Measurements from ENCODE around the gene TBX18. TPM values are rescaled to one million over a fixed set of nuclear protein-coding genes. Genes with fewer than 3 reads are reported as not detected.

TBX18 gene
- total RNA-seq, 4 donors from 2014 or later, result 0.62 to 4.2 (median 2.7) TPM

DNA sequence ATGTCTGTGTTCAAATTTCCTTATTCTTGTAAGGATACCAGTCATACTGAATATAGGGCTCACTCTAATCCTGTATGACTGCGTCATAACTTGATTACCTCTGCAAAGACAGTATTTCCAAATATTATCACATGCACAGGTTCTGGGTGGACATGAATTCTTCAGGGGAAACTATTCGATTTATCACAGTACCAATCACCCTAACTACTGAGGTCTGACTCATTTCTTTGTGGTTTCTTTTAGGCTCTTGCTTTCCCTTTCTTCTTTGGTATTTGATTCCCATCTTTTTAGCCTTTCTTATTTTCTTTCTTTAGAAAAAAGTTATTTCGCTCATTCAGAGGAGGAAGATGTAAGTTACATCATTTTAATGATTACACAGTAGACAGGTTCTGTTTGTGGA lies 40.3 kb upstream of the TBX18 start:
- H3K9me3 ChIP-seq, result no peaks in the 10 kb centered on the region
- H3K4me3 ChIP-seq, result no peak overlapping the region
- TF ChIP-seq POLR2AphosphoS5 (IDR thresholded peaks at IDR 0.05), result no peak
- TF ChIP-seq EP300 (IDR thresholded peaks at IDR 0.05), result no peak
- TF ChIP-seq, protein P1, sequence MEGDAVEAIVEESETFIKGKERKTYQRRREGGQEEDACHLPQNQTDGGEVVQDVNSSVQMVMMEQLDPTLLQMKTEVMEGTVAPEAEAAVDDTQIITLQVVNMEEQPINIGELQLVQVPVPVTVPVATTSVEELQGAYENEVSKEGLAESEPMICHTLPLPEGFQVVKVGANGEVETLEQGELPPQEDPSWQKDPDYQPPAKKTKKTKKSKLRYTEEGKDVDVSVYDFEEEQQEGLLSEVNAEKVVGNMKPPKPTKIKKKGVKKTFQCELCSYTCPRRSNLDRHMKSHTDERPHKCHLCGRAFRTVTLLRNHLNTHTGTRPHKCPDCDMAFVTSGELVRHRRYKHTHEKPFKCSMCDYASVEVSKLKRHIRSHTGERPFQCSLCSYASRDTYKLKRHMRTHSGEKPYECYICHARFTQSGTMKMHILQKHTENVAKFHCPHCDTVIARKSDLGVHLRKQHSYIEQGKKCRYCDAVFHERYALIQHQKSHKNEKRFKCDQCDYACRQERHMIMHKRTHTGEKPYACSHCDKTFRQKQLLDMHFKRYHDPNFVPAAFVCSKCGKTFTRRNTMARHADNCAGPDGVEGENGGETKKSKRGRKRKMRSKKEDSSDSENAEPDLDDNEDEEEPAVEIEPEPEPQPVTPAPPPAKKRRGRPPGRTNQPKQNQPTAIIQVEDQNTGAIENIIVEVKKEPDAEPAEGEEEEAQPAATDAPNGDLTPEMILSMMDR (IDR thresholded peaks at IDR 0.05), result no peak
- TF ChIP-seq POLR2A (IDR thresholded peaks at IDR 0.05), result no peak
- 95% methylated on average over 3 of the region's 3 CpGs for WGBS
- H3K36me3 ChIP-seq, result no peaks in the 10 kb centered on the region
- no peaks in the 10 kb centered on the region for H3K27me3 ChIP-seq
- no peak overlapping the region for H3K27ac ChIP-seq
- no peak for DNase-seq (ENCODE audit: low spot score in 2 of 2)
- no peaks in the 10 kb centered on the region for H3K4me1 ChIP-seq

DNA sequence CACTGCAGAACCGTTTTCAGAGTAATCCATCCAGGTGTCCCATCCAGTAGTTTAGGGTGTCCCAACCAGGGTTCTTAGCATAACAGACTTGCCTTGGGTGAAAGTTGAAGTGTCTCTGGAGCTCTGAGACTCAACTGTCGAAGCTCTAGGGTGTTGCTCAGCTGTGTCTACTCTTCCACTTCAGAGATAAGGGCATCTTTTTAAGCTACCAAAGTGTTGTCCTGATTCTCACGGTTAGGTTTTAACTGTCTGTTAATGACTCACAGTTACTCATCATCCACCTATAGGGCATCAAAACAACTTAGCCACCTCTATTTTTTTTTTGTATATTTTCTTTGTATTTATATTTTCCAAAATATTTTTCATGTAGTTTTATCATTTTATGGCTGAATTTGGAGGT lies 36.9 kb upstream of the TBX18 start:
- Histone ChIP-seq H3K27me3 (no peaks in the 10 kb centered on the region), H3K4me3 (no peak overlapping the region), H3K27ac (no peak overlapping the region), H3K9me3 (peaks cover 6% of the 10 kb centered on the region), H3K4me1 (no peaks in the 10 kb centered on the region), H3K36me3 (no peaks in the 10 kb centered on the region)
- WGBS, result 81% methylated on average over 3 of the region's 3 CpGs
- no peak for DNase-seq (ENCODE audit: low spot score in 2 of 2)
- TF ChIP-seq POLR2AphosphoS5 (IDR thresholded peaks at IDR 0.05) (no peak), POLR2A (IDR thresholded peaks at IDR 0.05) (no peak), EP300 (IDR thresholded peaks at IDR 0.05) (no peak)
- TF ChIP-seq, protein P1 (IDR thresholded peaks at IDR 0.05), result no peak

DNA sequence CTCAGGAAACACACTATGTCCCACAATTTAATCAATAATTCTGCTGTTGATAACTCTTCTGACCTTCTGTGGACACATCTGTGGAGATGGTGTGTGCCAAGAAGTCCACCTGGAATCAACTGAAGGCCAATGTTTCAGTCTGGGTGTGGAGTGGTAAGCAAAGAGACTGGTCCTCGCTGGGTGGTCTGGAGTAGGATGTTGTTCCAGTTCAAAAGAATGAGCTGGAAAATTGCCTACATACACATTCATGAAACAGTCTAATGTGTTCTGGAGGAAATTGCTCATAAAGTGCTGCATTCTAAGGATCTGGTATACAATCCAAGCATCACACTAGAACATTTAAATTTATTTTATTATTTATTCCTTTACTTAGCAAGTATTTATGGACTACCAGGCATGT lies 33.9 kb upstream of the TBX18 start:
- DNase-seq (ENCODE audit: low spot score in 2 of 2), result no peak
- H3K4me3 ChIP-seq, result no peak overlapping the region
- H3K36me3 ChIP-seq, result no peaks in the 10 kb centered on the region
- H3K27me3 ChIP-seq, result no peaks in the 10 kb centered on the region
- H3K4me1 ChIP-seq, result no peaks in the 10 kb centered on the region
- no peak overlapping the region for H3K27ac ChIP-seq
- H3K9me3 ChIP-seq, result peaks cover 6% of the 10 kb centered on the region
- TF ChIP-seq, protein P1 (IDR thresholded peaks at IDR 0.05), result no peak
- TF ChIP-seq EP300 (IDR thresholded peaks at IDR 0.05), result no peak
- no peak for TF ChIP-seq POLR2AphosphoS5 (IDR thresholded peaks at IDR 0.05)
- no peak for TF ChIP-seq POLR2A (IDR thresholded peaks at IDR 0.05)
- WGBS, result 64% methylated on average over 1 of the region's 1 CpG

DNA sequence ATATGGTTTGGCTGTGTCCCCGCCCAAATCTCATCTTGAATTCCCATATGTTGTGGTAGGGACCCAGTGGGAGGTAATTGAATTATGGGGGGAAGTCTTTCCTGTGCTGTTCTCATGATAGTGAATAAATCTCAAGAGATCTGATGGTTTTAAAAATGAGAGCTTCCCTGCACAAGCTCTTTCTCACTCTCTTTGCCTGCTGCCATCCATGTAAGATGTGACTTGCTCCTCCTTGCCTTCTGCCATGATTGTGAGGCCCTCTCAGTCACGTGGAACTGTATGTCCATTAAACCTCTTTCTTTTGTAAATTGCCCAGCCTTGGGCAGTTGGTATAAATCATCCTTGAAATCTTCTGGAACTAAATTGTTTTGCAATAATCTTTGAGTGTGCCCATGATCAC lies 31.9 kb upstream of the TBX18 start:
- Histone ChIP-seq H3K4me1 (no peaks in the 10 kb centered on the region), H3K9me3 (peaks cover 6% of the 10 kb centered on the region), H3K27ac (no peak overlapping the region), H3K27me3 (no peaks in the 10 kb centered on the region), H3K4me3 (no peak overlapping the region), H3K36me3 (no peaks in the 10 kb centered on the region)
- DNase-seq (ENCODE audit: low spot score in 2 of 2), result no peak
- TF ChIP-seq POLR2A (IDR thresholded peaks at IDR 0.05), result no peak
- TF ChIP-seq, protein P1 (IDR thresholded peaks at IDR 0.05), result no peak
- no peak for TF ChIP-seq EP300 (IDR thresholded peaks at IDR 0.05)
- no peak for TF ChIP-seq POLR2AphosphoS5 (IDR thresholded peaks at IDR 0.05)
- WGBS, result 53% methylated on average over 2 of the region's 2 CpGs

DNA sequence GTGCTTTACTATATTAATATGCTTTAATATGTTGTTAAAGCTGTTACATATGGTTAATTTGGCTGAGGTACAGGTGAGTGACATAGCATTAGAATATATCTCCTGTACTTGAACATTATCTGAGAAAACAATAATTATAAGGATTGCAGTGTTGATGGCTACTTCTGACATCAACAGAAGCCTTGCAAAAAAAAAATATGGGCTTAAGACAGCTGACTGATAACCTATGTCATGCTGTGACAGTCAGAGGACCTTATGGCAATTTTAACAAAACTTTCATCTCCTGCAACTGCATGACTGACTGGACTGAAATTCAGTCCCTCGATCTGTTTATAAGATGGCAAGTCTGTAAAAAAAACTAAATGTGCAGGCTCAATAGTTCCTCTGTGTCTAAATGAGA lies 27.5 kb upstream of the TBX18 start:
- DNase-seq (ENCODE audit: low spot score in 2 of 2), result no peak
- Histone ChIP-seq H3K27me3 (no peaks in the 10 kb centered on the region), H3K4me1 (no peaks in the 10 kb centered on the region), H3K27ac (no peak overlapping the region), H3K4me3 (no peak overlapping the region), H3K36me3 (no peaks in the 10 kb centered on the region), H3K9me3 (no peaks in the 10 kb centered on the region)
- 81% methylated on average over 1 of the region's 1 CpG for WGBS
- TF ChIP-seq POLR2A (IDR thresholded peaks at IDR 0.05) (no peak), POLR2AphosphoS5 (IDR thresholded peaks at IDR 0.05) (no peak), EP300 (IDR thresholded peaks at IDR 0.05) (no peak)

DNA sequence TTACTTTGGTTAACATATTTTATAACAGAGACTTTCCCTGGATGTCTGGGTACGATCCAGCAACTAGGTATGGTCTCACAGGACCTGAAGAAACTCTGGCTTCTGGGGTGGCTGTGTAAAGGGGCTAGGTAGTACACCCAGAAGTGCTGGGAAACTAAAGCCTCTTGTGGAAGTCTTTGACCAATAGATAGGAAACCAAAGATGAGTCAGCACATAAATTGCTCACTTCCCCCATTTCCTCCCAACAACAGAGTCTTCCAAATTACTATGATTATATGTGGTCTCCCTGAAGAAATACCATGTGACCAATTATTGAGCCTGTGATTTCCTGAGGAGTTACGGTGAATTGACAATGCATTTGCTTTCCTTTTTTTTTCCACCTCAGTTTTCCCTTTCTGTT lies 26.8 kb upstream of the TBX18 start:
- Histone ChIP-seq H3K27me3 (no peaks in the 10 kb centered on the region), H3K27ac (no peak overlapping the region), H3K4me1 (no peaks in the 10 kb centered on the region), H3K4me3 (no peak overlapping the region), H3K36me3 (no peaks in the 10 kb centered on the region), H3K9me3 (no peaks in the 10 kb centered on the region)
- 53% methylated on average over 2 of the region's 2 CpGs for WGBS
- DNase-seq (ENCODE audit: low spot score in 2 of 2), result no peak
- no peak for TF ChIP-seq POLR2AphosphoS5 (IDR thresholded peaks at IDR 0.05)
- no peak for TF ChIP-seq POLR2A (IDR thresholded peaks at IDR 0.05)
- TF ChIP-seq, protein P1 (IDR thresholded peaks at IDR 0.05), result no peak
- no peak for TF ChIP-seq EP300 (IDR thresholded peaks at IDR 0.05)

Data from suprapubic skin (tissue), 4 donors.